Adrenal gland (tissue), 12 donors: Measurements from ENCODE around the gene IMMP2L. TPM values are rescaled to one million over a fixed set of nuclear protein-coding genes. Genes with fewer than 3 reads are reported as not detected.

ENCODE experiments used
- DNase-seq, 7 donors: peaks; one replicate each; pipeline ENCODE4 v3.0.0-alpha.2; 2019 to 2020
- H3K27ac ChIP-seq, 5 donors: fragments of 200-600 bp; sonication (generic) in 4 of 5; 1 replicate in 3 of 5; 2 replicates in 2 of 5; pipeline versions ENCODE4 v1.5.1 to v1.8.0; 2016 to 2020; ENCODE audit warnings: mild to moderate bottlenecking in 1 of 5
- H3K27me3 ChIP-seq: fragments of 200-600 bp; 2 replicates; pipeline ENCODE4 v1.8.0; 2021
- H3K36me3 ChIP-seq, 2 donors: fragments of 200-600 bp; replicated peaks in 1 of 2; 1 replicate in 1 of 2; 2 replicates in 1 of 2; pipeline versions ENCODE4 v1.5.1 to v1.8.0; 2018 to 2022
- H3K4me1 ChIP-seq, 2 donors: fragments of 200-600 bp; replicated peaks in 1 of 2; 1 replicate in 1 of 2; 2 replicates in 1 of 2; pipeline versions ENCODE4 v1.5.1 to v1.8.0; 2018 to 2021
- H3K4me3 ChIP-seq, 4 donors: fragments of 200-600 bp; sonication (generic) in 3 of 4; one replicate each; pipeline ENCODE4 v1.5.1; 2016 to 2018
- H3K9me3 ChIP-seq, 3 donors: fragments of 200-600 bp; sonication (generic) in 1 of 3; replicated peaks in 1 of 3; 1 replicate in 2 of 3; 2 replicates in 1 of 3; pipeline versions ENCODE4 v1.5.1 to v1.8.0; 2016 to 2021
- POLR2A ChIP-seq, 2 donors: fragments of 450-650 bp; IDR thresholded peaks; one replicate each; pipeline ENCODE4 v1.6.1; 2017; ENCODE audit warnings: antibody characterized with exemption in 2 of 2, mild to moderate bottlenecking in 2 of 2, moderate library complexity in 1 of 2
- WGBS, 4 donors: extraction: QIAGEN DNeasy Blood & Tissue Kit in 2 of 4; methylation state at CpG; one replicate each; pipeline versions ENCODE4 v1.1.5 to v1.1.7; 2013 to 2017; 5-methylcytosine and 5-hydroxymethylcytosine counted together
- intact Hi-C, 2 donors: fragments of 100-400 bp; cut with DNase I; formaldehyde crosslinking; loops; one replicate each; pipeline versions ENCODE4 v1.14.1 to v1.15.0; 2022 to 2023
- polyA plus RNA-seq, 3 donors: library from polyadenylated mRNA; stranded (reverse); fragments of 200-250 nt in 2 of 3; fragments of 350-450 nt in 1 of 3; fragmentation: Illumina TruSeq in 1 of 3; extraction: RNeasy Lipid Tissue Mini Kit (QIAGEN cat#74804) in 1 of 3; gene quantifications; one replicate each; pipeline ENCODE4 v1.2.3, GENCODE V29; 2013 to 2014
- total RNA-seq, 9 donors: library from RNA; depleted of rRNA in 4 of 9; stranded (reverse); fragments of >200 nt in 4 of 9; fragments of 120-200 nt in 1 of 9; fragmentation: NEBNext Ultra II Directional in 1 of 9; extraction: Animal tissue kit (Norgen Biotek cat#: 25700) in 1 of 9; gene quantifications; one replicate each; pipeline versions ENCODE4 v1.1.0 to v1.2.4, GENCODE V29; 2013 to 2023
- TF ChIP-seq, protein P1 (sequence below), 6 experiments: fragments of 450-650 bp in 4 of 6; fragments of 200-600 bp in 2 of 6; sonication (generic) in 1 of 6; IDR thresholded peaks; 1 replicate in 5 of 6; 2 replicates in 1 of 6; pipeline versions ENCODE4 v1.5.1 to v1.8.0; 2016 to 2021; ENCODE audit warnings: antibody characterized with exemption in 6 of 6, mild to moderate bottlenecking in 2 of 6, moderate library complexity in 1 of 6
- donor health status: healthy with polysubstance abuse.
- donor health status: Bipolar disorder and iron deficiency.
- donor health status: DM: yes; HTN: yes; CAD: no.
- donor health status: DM: no; HTN: no; CAD: no.
- donor health status: DM: no; HTN: no; CAD: no.
- donor health status: DM: yes; HTN: yes; CAD: no.

The IMMP2L gene
- total and polyA plus RNA-seq, 12 donors, result 13.4 to 34.1 (median 25.3) TPM

DNA sequence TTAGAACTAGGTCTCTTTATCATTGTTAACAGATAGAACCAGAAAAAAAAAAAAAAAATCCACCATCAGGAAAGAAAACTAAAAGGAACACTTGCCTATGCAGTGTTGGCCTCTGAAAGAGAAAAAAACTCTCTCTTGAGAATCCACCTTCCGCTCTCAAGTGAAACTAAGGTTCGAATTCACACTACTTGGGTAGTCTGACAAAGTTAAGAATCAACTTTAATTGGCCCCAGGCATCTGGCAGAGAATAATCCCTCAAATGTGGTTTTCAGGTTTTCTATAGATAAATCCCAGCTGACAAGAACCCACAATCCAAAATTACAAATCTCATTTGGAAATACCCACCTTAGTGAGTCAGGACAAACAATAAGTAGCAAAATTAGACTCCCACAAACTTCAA, 671.1 kb downstream of the IMMP2L start:
- Histone ChIP-seq H3K36me3 (no peaks in the 10 kb centered on the region), H3K4me1 (peaks cover 0 to 8% of the 10 kb centered on the region in 2 donors), H3K27me3 (no peaks in the 10 kb centered on the region), H3K9me3 (no peaks in the 10 kb centered on the region), H3K27ac (no peak overlapping the region), H3K4me3 (no peak overlapping the region)
- TF ChIP-seq POLR2A (IDR thresholded peaks at IDR 0.05), result no peak
- TF ChIP-seq, protein P1, sequence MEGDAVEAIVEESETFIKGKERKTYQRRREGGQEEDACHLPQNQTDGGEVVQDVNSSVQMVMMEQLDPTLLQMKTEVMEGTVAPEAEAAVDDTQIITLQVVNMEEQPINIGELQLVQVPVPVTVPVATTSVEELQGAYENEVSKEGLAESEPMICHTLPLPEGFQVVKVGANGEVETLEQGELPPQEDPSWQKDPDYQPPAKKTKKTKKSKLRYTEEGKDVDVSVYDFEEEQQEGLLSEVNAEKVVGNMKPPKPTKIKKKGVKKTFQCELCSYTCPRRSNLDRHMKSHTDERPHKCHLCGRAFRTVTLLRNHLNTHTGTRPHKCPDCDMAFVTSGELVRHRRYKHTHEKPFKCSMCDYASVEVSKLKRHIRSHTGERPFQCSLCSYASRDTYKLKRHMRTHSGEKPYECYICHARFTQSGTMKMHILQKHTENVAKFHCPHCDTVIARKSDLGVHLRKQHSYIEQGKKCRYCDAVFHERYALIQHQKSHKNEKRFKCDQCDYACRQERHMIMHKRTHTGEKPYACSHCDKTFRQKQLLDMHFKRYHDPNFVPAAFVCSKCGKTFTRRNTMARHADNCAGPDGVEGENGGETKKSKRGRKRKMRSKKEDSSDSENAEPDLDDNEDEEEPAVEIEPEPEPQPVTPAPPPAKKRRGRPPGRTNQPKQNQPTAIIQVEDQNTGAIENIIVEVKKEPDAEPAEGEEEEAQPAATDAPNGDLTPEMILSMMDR (IDR thresholded peaks at IDR 0.05), result no peak
- intact Hi-C loops, result no loop called here
- 94 to 100% (median 97%) methylated on average over 2 of the region's 2 CpGs for WGBS, 4 donors
- no peak for DNase-seq

DNA sequence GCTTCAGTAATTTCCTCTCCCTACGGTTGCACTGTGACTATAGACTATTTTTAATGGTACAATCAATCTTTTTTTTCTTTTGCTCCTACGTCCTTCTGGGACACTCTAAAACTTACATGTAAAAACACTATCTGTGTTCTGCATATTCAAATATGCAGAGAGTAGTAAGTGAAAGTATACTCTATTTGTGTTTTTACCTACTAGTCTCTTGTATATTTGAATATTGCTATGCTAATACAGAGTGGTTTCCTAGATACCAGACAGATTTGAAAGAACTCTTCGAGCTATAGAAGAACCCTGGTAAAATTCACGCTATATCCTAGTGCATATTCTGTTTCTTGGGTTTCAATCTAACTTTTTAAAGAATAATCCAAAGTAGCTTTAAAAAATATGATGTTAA, 672.2 kb downstream of the IMMP2L start:
- no peak for DNase-seq
- Histone ChIP-seq H3K36me3 (no peaks in the 10 kb centered on the region), H3K27ac (no peak overlapping the region), H3K9me3 (no peaks in the 10 kb centered on the region), H3K4me3 (no peak overlapping the region), H3K27me3 (no peaks in the 10 kb centered on the region), H3K4me1 (peaks cover 0 to 8% of the 10 kb centered on the region in 2 donors)
- TF ChIP-seq, protein P1 (IDR thresholded peaks at IDR 0.05), result no peak
- TF ChIP-seq POLR2A (IDR thresholded peaks at IDR 0.05), result no peak
- WGBS, 4 donors, result 90 to 96% (median 91%) methylated on average over 4 of the region's 4 CpGs
- intact Hi-C loops, result no loop called here

DNA sequence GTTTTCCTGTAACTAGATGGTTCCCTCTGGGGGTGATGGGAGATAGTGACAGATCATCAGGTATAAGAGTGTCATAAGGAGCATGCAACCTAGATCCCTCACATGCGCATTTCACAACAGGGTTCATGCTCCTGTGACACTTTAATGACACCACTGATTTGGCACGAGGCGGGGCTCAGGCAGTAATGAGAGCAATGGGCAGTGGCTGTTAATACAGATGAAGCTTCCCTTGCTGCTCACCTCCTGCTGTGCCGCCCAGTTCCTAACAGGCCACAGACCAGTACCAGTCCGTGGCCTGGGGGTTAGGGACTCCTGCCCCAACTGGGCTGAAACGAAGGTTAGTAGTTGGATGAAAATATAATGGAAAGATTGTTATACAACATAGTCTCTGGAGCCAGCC, 673.0 kb downstream of the IMMP2L start:
- Histone ChIP-seq H3K4me1 (peaks cover 0 to 8% of the 10 kb centered on the region in 2 donors), H3K9me3 (no peaks in the 10 kb centered on the region), H3K27me3 (no peaks in the 10 kb centered on the region), H3K4me3 (no peak overlapping the region), H3K27ac (no peak overlapping the region), H3K36me3 (no peaks in the 10 kb centered on the region)
- DNase-seq, result no peak
- 91 to 100% (median 94%) methylated on average over 4 to 6 of the region's 6 CpGs for WGBS, 4 donors
- TF ChIP-seq, protein P1 (IDR thresholded peaks at IDR 0.05), result no peak
- TF ChIP-seq POLR2A (IDR thresholded peaks at IDR 0.05), result no peak
- intact Hi-C loops, result no loop called here

DNA sequence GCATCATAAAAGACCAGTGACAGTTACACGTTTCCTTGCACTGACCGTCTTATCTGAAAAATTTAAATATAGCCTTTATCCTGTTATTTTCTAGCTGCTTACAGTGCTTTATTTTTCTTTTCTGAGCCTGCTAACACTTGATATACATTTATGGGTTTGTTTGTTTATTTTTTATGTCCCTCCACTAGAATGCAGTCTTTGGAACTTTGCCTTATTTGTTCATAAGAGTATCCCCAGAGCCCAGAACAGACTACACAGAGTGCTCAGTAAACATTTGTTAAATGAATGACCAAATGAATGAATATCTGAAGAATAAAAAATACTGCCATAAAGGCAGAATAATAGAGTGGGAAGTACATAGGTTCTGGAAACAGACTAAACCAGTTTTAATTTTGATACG, 673.7 kb downstream of the IMMP2L start:
- DNase-seq, result no peak
- TF ChIP-seq, protein P1 (IDR thresholded peaks at IDR 0.05), result no peak
- TF ChIP-seq POLR2A (IDR thresholded peaks at IDR 0.05), result no peak
- Histone ChIP-seq H3K27ac (no peak overlapping the region), H3K27me3 (no peaks in the 10 kb centered on the region), H3K9me3 (no peaks in the 10 kb centered on the region), H3K4me3 (no peak overlapping the region), H3K4me1 (peaks cover 0 to 8% of the 10 kb centered on the region in 2 donors), H3K36me3 (no peaks in the 10 kb centered on the region)
- intact Hi-C loops, result no loop called here
- 60 to 72% (median 70%) methylated on average over 3 of the region's 3 CpGs for WGBS, 4 donors
